HepG2 (cell line): Measurements from ENCODE around the gene NTMT1. TPM values are rescaled to one million over a fixed set of nuclear protein-coding genes. Genes with fewer than 3 reads are reported as not detected.

Source experiments
- ATAC-seq: fragments of 200-7000 bp; cut with Tn5 transposase; 3 replicates; pipeline ENCODE4 v1.9.1; 2020; ENCODE audit warnings: mild to moderate bottlenecking, moderate library complexity
- BruUV-seq: library from RNA; stranded (reverse); fragments of 400-500 nt; replicated peaks from 2 replicates; lab custom pipeline; 2021; lab: Mats Ljungman, UMichigan
- CTCF ChIA-PET: fragments of 300-600 bp; formaldehyde crosslinking; extraction: SDS; loops from one replicate; lab custom pipeline; 2021; ENCODE audit warnings: low total read pairs, inconsistent platforms, low intra/inter-chr PET ratio; lab: Yijun Ruan, JAX
- POLR2A ChIA-PET: fragments of 350-600 bp; sonication (Branson Sonifier 250); formaldehyde crosslinking; loops from one replicate; lab custom pipeline; 2020; ENCODE audit warnings: antibody characterized with exemption, inconsistent platforms; lab: Yijun Ruan, JAX
- DNase-seq: peaks from one replicate; pipeline ENCODE4 v3.0.0-alpha.2; 2015; ENCODE audit warnings: low spot score
- FAIRE-seq: peaks from 3 replicates; lab custom pipeline; 2011; peaks lifted over from hg19 to GRCh38; lab: Jason Lieb, UNC
- H2AFZ ChIP-seq: one replicate; pipeline ENCODE4 v1.6.1; 2011; ENCODE audit warnings: low read length, inconsistent platforms
- H3K27ac ChIP-seq: fragments of 300-600 bp; 3 replicates; pipeline ENCODE4 v1.8.0; 2011; ENCODE audit warnings: mixed run types, mild to moderate bottlenecking, mixed read lengths, low read length, inconsistent platforms; ENCODE audit not compliant: insufficient read depth; ENCODE audit errors: extremely low read length
- H3K27me3 ChIP-seq, 2 experiments: fragments of 200-600 bp in 1 of 2; 2 replicates in 1 of 2; 3 replicates in 1 of 2; pipeline versions ENCODE4 v1.6.0 to v1.8.0; 2011; ENCODE audit warnings: low read length in 2 of 2, mild to moderate bottlenecking in 2 of 2, moderate library complexity in 2 of 2, inconsistent platforms in 1 of 2; ENCODE audit not compliant: insufficient read depth in 2 of 2, control insufficient read depth in 1 of 2
- H3K36me3 ChIP-seq, 2 experiments: fragments of 200-600 bp in 1 of 2; replicated peaks in 1 of 2; 2 replicates in 1 of 2; 3 replicates in 1 of 2; pipeline versions ENCODE4 v1.5.1 to v1.8.0; 2011; ENCODE audit warnings: low read length in 2 of 2, inconsistent platforms in 1 of 2; ENCODE audit not compliant: insufficient read depth in 2 of 2, control insufficient read depth in 1 of 2
- H3K4me1 ChIP-seq: 2 replicates; pipeline ENCODE4 v1.5.1; 2012; ENCODE audit warnings: low read length, inconsistent platforms; ENCODE audit not compliant: insufficient read depth
- H3K4me2 ChIP-seq: 2 replicates; pipeline ENCODE4 v1.6.0; 2011; ENCODE audit warnings: low read depth, low read length, inconsistent platforms
- H3K4me3 ChIP-seq, 3 experiments: fragments of 200-600 bp in 1 of 3; sonication (generic), shearing (Covaris generic) in 1 of 3; replicated peaks in 1 of 3; 2 replicates each; pipeline ENCODE4 v1.5.1; 2011 to 2016; ENCODE audit warnings: low read length in 3 of 3, inconsistent platforms in 2 of 3, low read depth in 2 of 3, mild to moderate bottlenecking in 2 of 3, control low read depth in 1 of 3, mixed read lengths in 1 of 3; ENCODE audit not compliant: insufficient read depth in 1 of 3
- H3K79me2 ChIP-seq: one replicate; pipeline ENCODE4 v1.6.1; 2011; ENCODE audit warnings: low read length, inconsistent platforms; ENCODE audit not compliant: insufficient read depth
- H3K9ac ChIP-seq: 2 replicates; pipeline ENCODE4 v1.6.0; 2011; ENCODE audit warnings: mild to moderate bottlenecking, low read depth, low read length, inconsistent platforms; ENCODE audit not compliant: insufficient read depth
- H3K9me3 ChIP-seq: 2 replicates; pipeline ENCODE4 v1.5.1; 2012; ENCODE audit warnings: mild to moderate bottlenecking, low read length
- H4K20me1 ChIP-seq: 2 replicates; pipeline ENCODE4 v1.6.0; 2011; ENCODE audit warnings: inconsistent platforms, mild to moderate bottlenecking, low read length, moderate library complexity; ENCODE audit not compliant: insufficient read depth
- ARID2 ChIP-seq: sonication (generic); formaldehyde crosslinking; IDR thresholded peaks from 2 replicates; pipeline ENCODE4 v1.8.1; 2022; ENCODE audit warnings: mild to moderate bottlenecking, missing genetic modification reagents, borderline replicate concordance
- EP300 ChIP-seq, 3 experiments: sonication (generic) in 1 of 3; formaldehyde crosslinking in 1 of 3; IDR thresholded peaks; 2 replicates each; pipeline versions ENCODE4 v1.5.1 to v1.6.1; 2011 to 2020; ENCODE audit warnings: low read depth in 2 of 3, low read length in 2 of 3, borderline replicate concordance in 1 of 3, improper control_type of control experiment in 1 of 3, mild to moderate bottlenecking in 1 of 3, missing genetic modification reagents in 1 of 3, moderate library complexity in 1 of 3
- HCFC1 ChIP-seq: fragments of 150-350 bp; IDR thresholded peaks from 2 replicates; pipeline ENCODE4 v1.6.1; 2014; ENCODE audit warnings: low read depth, low read length
- HOXA7 ChIP-seq: sonication (generic); formaldehyde crosslinking; IDR thresholded peaks from 2 replicates; pipeline ENCODE4 v1.8.1; 2022; ENCODE audit warnings: mild to moderate bottlenecking, missing genetic modification reagents, moderate library complexity
- KLF11 ChIP-seq: IDR thresholded peaks from 2 replicates; pipeline ENCODE4 v1.6.1; 2016; ENCODE audit warnings: missing compliant biosample characterization
- MED1 ChIP-seq: sonication (generic); formaldehyde crosslinking; IDR thresholded peaks from 2 replicates; pipeline ENCODE4 v1.4.0; 2020; ENCODE audit warnings: missing genetic modification reagents
- MTA1 ChIP-seq: sonication (generic); formaldehyde crosslinking; IDR thresholded peaks from 2 replicates; pipeline ENCODE4 v1.4.0; 2020; ENCODE audit warnings: missing genetic modification reagents, mild to moderate bottlenecking, borderline replicate concordance
- NR1H2 ChIP-seq: sonication (generic); formaldehyde crosslinking; IDR thresholded peaks from 2 replicates; pipeline ENCODE4 v1.8.1; 2022; ENCODE audit warnings: low read depth, missing genetic modification reagents, borderline replicate concordance
- SP1 ChIP-seq, 2 experiments: fragments of 450-650 bp in 1 of 2; sonication (generic) in 1 of 2; formaldehyde crosslinking in 1 of 2; IDR thresholded peaks; 2 replicates each; pipeline versions ENCODE4 v1.4.0 to v1.6.1; 2016 to 2020; ENCODE audit warnings: missing genetic modification reagents in 1 of 2
- ZNF441 ChIP-seq: sonication (generic); formaldehyde crosslinking; IDR thresholded peaks from 2 replicates; pipeline ENCODE4 v1.7.0; 2021; ENCODE audit warnings: missing genetic modification reagents, borderline replicate concordance
- ZNF543 ChIP-seq: sonication (generic); formaldehyde crosslinking; IDR thresholded peaks from 2 replicates; pipeline ENCODE4 v1.4.0; 2020; ENCODE audit warnings: mild to moderate bottlenecking, missing genetic modification reagents
- ZNF589 ChIP-seq: sonication (generic); formaldehyde crosslinking; conservative IDR thresholded peaks from 2 replicates; pipeline ENCODE4 v1.8.0; 2022; ENCODE audit warnings: mild to moderate bottlenecking, moderate library complexity, missing genetic modification reagents
- ZNF597 ChIP-seq: sonication (generic); formaldehyde crosslinking; IDR thresholded peaks from 2 replicates; pipeline ENCODE4 v1.5.0; 2020; ENCODE audit warnings: missing genetic modification reagents
- ZNF761 ChIP-seq: sonication (generic); formaldehyde crosslinking; conservative IDR thresholded peaks from 2 replicates; pipeline ENCODE4 v1.4.0; 2020; ENCODE audit warnings: mild to moderate bottlenecking, missing genetic modification reagents
- ZNF775 ChIP-seq: sonication (generic); formaldehyde crosslinking; IDR thresholded peaks from 2 replicates; pipeline ENCODE4 v1.4.0; 2020; ENCODE audit warnings: missing genetic modification reagents, mild to moderate bottlenecking, moderate library complexity, borderline replicate concordance
- ZSCAN25 ChIP-seq: sonication (generic); formaldehyde crosslinking; IDR thresholded peaks from 2 replicates; pipeline ENCODE4 v1.8.0; 2022; ENCODE audit warnings: mild to moderate bottlenecking, missing genetic modification reagents
- ZZZ3 ChIP-seq: sonication (generic); formaldehyde crosslinking; IDR thresholded peaks from 2 replicates; pipeline ENCODE4 v1.4.0; 2020; ENCODE audit warnings: missing genetic modification reagents, mild to moderate bottlenecking, borderline replicate concordance
- WGBS: methylation state at CpG from one replicate; pipeline ENCODE4 v1.1.6; 2017; ENCODE audit warnings: low lambda C conversion rate; 5-methylcytosine and 5-hydroxymethylcytosine counted together
- in situ Hi-C: cut with HindIII; loops from 2 replicates; pipeline ENCODE4 v1.10.0; 2017; ENCODE audit warnings: low pct_unique_long_range_greater_than_20kb; ENCODE audit not compliant: extremely low pct_ligation_motif_present
- intact Hi-C: fragments of 100-400 bp; cut with micrococcal nuclease; formaldehyde crosslinking; loops from one replicate; pipeline ENCODE4 v1.10.0; 2022; ENCODE audit not compliant: unreplicated experiment
- polyA plus RNA-seq, 8 experiments: library from polyadenylated mRNA; depleted of rRNA in 3 of 8; stranded (reverse) in 7 of 8; unstranded in 1 of 8; fragments of >200 nt; fragmentation: Illumina TruSeq in 4 of 8; extraction: Trizol in 4 of 8; gene quantifications; 2 replicates each; pipeline versions ENCODE4 v1.2.1 to v1.2.3, GENCODE V29; 2011 to 2016; ENCODE audit warnings: low read depth in 4 of 8, missing spikeins in 1 of 8, mixed read lengths in 1 of 8; ENCODE audit not compliant: insufficient read depth in 1 of 8
- total RNA-seq, 5 experiments: library from RNA; depleted of rRNA; stranded (reverse); fragments of >200 nt; fragmentation: Illumina TruSeq; extraction: Trizol; gene quantifications; 2 replicates each; pipeline ENCODE4 v1.2.3, GENCODE V29; 2016; ENCODE audit warnings: low read depth in 1 of 5
- TF ChIP-seq, protein P1 (sequence below): sonication (generic); formaldehyde crosslinking; IDR thresholded peaks from 2 replicates; pipeline ENCODE4 v1.5.0; 2020; ENCODE audit warnings: missing genetic modification reagents
- TF ChIP-seq, protein P2 (sequence below): sonication (generic); formaldehyde crosslinking; conservative IDR thresholded peaks from 2 replicates; pipeline ENCODE4 v1.5.0; 2020; ENCODE audit warnings: missing genetic modification reagents

Gene NTMT1
- total and polyA plus RNA-seq, 2 of the 13 experiments (the other 11 are each of a cell fraction or from before 2014, with no cell fraction given), result 49.1 to 53.8 TPM

GRCh38 chr9:129606161-129607026 is 19.6 kb upstream of the NTMT1 start:
- ChIA-PET POLR2A (interaction anchor here (0.8 to 5.1 kb wide), 18 partner anchors 9 to 467 kb away, joined by 3 to 72 read pairs (median 6); partner anchors contain the start of genes C9orf50, IER5L and NTMT1), CTCF (no interaction called here)
- WGBS, result 13% methylated on average over 4 of the region's 15 CpGs
- Histone ChIP-seq H3K4me3 (peak overlapping the region; percentile 42 to 79 (median 56)), H3K4me1 (peaks cover 86% of the 10 kb centered on the region), H3K4me2 (peak overlapping the region; percentile 88), H4K20me1 (no peaks in the 10 kb centered on the region), H3K36me3 (no peaks in the 10 kb centered on the region; a peak in 1 of 5 replicates), H3K9me3 (no peaks in the 10 kb centered on the region), H3K27ac (peak overlapping the region; percentile 79), H2AFZ (no peak overlapping the region), H3K79me2 (peaks cover 3% of the 10 kb centered on the region), H3K9ac (peak overlapping the region; percentile 71), H3K27me3 (no peaks in the 10 kb centered on the region)
- BruUV-seq, result TSS peak; percentile 69
- DNase-seq, result peak; percentile 88
- intact Hi-C loops, result loop anchor here (1.0 to 5.0 kb wide), 3 partner anchors 38 to 146 kb away; no protein-coding TSS in a partner anchor
- peak; percentile 29 for ATAC-seq
- in situ Hi-C loops, result no loop called here
- peak; percentile 89 for FAIRE-seq
- TF ChIP-seq ZZZ3 (CRISPR knock-in tag), result no peak
- no peak for TF ChIP-seq MTA1
- TF ChIP-seq HOXA7 (CRISPR knock-in tag), result no peak
- no peak for TF ChIP-seq ZNF775
- no peak for TF ChIP-seq ARID2 (CRISPR knock-in tag)
- TF ChIP-seq ZNF597 (CRISPR knock-in tag), result no peak
- TF ChIP-seq, protein P1, sequence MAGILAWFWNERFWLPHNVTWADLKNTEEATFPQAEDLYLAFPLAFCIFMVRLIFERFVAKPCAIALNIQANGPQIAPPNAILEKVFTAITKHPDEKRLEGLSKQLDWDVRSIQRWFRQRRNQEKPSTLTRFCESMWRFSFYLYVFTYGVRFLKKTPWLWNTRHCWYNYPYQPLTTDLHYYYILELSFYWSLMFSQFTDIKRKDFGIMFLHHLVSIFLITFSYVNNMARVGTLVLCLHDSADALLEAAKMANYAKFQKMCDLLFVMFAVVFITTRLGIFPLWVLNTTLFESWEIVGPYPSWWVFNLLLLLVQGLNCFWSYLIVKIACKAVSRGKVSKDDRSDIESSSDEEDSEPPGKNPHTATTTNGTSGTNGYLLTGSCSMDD (CRISPR knock-in tag), result 0 out of 2 replicates have a peak, but pooled peaks have one; percentile 15
- TF ChIP-seq NR1H2 (CRISPR knock-in tag), result no peak
- no peak for TF ChIP-seq SP1 (IDR thresholded peaks at IDR 0.05)
- no peak; the same call in 1 of the 2 replicates for TF ChIP-seq SP1 (CRISPR knock-in tag; IDR thresholded peaks at IDR 0.05)
- TF ChIP-seq KLF11 (CRISPR knock-in tag), result peak; percentile 67; the same call in 1 of the 2 replicates
- TF ChIP-seq EP300 (IDR thresholded peaks at IDR 0.05; ENCODE audit: low read depth in 2 of 2, low read length in 2 of 2), result peak in 1 of 2 experiments; percentile 56; a peak in 2 of 4 replicates
- peak; percentile 44; the same call in 1 of the 2 replicates for TF ChIP-seq EP300 (CRISPR knock-in tag; IDR thresholded peaks at IDR 0.05; ENCODE audit: borderline replicate concordance)
- peak; percentile 97 for TF ChIP-seq MED1 (CRISPR knock-in tag)
- TF ChIP-seq ZSCAN25, result peak; percentile 93
- TF ChIP-seq ZNF761, result no peak
- no peak for TF ChIP-seq ZNF543 (CRISPR knock-in tag)
- TF ChIP-seq ZNF441 (CRISPR knock-in tag), result peak; percentile 11; the same call in 1 of the 2 replicates
- TF ChIP-seq, protein P2, sequence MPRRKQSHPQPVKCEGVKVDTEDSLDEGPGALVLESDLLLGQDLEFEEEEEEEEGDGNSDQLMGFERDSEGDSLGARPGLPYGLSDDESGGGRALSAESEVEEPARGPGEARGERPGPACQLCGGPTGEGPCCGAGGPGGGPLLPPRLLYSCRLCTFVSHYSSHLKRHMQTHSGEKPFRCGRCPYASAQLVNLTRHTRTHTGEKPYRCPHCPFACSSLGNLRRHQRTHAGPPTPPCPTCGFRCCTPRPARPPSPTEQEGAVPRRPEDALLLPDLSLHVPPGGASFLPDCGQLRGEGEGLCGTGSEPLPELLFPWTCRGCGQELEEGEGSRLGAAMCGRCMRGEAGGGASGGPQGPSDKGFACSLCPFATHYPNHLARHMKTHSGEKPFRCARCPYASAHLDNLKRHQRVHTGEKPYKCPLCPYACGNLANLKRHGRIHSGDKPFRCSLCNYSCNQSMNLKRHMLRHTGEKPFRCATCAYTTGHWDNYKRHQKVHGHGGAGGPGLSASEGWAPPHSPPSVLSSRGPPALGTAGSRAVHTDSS (CRISPR knock-in tag), result no peak
- no peak for TF ChIP-seq ZNF589 (CRISPR knock-in tag)
- no peak for TF ChIP-seq HCFC1
